ENCODE results near the gene PTPRA.

GRCh38 chr20:2887715-2888114 lies 14.4 kb downstream of the PTPRA start:
- TF ChIP-seq POLR2AphosphoS5 (IDR thresholded peaks at IDR 0.05; ENCODE audit: low read depth, low read length) (no peak), POLR2A (IDR thresholded peaks at IDR 0.05; ENCODE audit: low read depth, low read length) (no peak), TAF1 (IDR thresholded peaks at IDR 0.05; ENCODE audit: borderline replicate concordance, low read depth, low read length) (no peak)

Data from GM12892 (cell line).